CD14-positive monocyte (primary cell): ENCODE data around the gene SRD5A1. TPM values are rescaled to one million over a fixed set of nuclear protein-coding genes. Genes with fewer than 3 reads are reported as not detected.

Experiments used
- DNase-seq, 3 donors: peaks; one replicate each; pipeline ENCODE4 v3.0.0-alpha.2; 2011 to 2022
- H2AFZ ChIP-seq: 2 replicates; pipeline ENCODE4 v1.6.0; 2012; ENCODE audit warnings: mild to moderate bottlenecking, low read depth, low read length, inconsistent platforms; ENCODE audit not compliant: insufficient read depth, poor library complexity, severe bottlenecking
- H3K27ac ChIP-seq, 2 donors: 1 replicate in 1 of 2; 2 replicates in 1 of 2; pipeline ENCODE4 v1.5.1; 2012 to 2013; ENCODE audit warnings: low read length in 2 of 2, control low read depth in 1 of 2, inconsistent platforms in 1 of 2, low read depth in 1 of 2, mild to moderate bottlenecking in 1 of 2
- H3K27me3 ChIP-seq, 2 donors: one replicate each; pipeline versions ENCODE4 v1.6.0 to v1.6.1; 2011 to 2013; ENCODE audit warnings: low read length in 2 of 2; ENCODE audit not compliant: control insufficient read depth in 2 of 2, insufficient read depth in 2 of 2
- H3K36me3 ChIP-seq, 2 donors: replicated peaks in 1 of 2; 1 replicate in 1 of 2; 2 replicates in 1 of 2; pipeline versions ENCODE4 v1.5.1 to v1.6.1; 2012 to 2013; ENCODE audit warnings: low read length in 2 of 2, control low read depth in 1 of 2, inconsistent platforms in 1 of 2, mild to moderate bottlenecking in 1 of 2; ENCODE audit not compliant: insufficient read depth in 2 of 2, control insufficient read depth in 1 of 2
- H3K4me1 ChIP-seq, 2 donors: 1 replicate in 1 of 2; 2 replicates in 1 of 2; pipeline versions ENCODE4 v1.5.1 to v1.6.1; 2012 to 2013; ENCODE audit warnings: low read length in 2 of 2, control low read depth in 1 of 2, inconsistent platforms in 1 of 2, mild to moderate bottlenecking in 1 of 2, moderate library complexity in 1 of 2; ENCODE audit not compliant: insufficient read depth in 2 of 2, control insufficient read depth in 1 of 2
- H3K4me2 ChIP-seq: replicated peaks from 2 replicates; pipeline ENCODE3; 2012; ENCODE audit warnings: low read length, moderate library complexity, mild to moderate bottlenecking; ENCODE audit not compliant: poor library complexity, severe bottlenecking; ENCODE audit errors: extremely low read depth
- H3K4me3 ChIP-seq, 3 experiments: fragments of 200-600 bp in 1 of 3; sonication (generic) in 1 of 3; replicated peaks in 1 of 3; 1 replicate in 2 of 3; 2 replicates in 1 of 3; pipeline ENCODE4 v1.5.1; 2011 to 2013; ENCODE audit warnings: low read length in 3 of 3, mild to moderate bottlenecking in 3 of 3, control low read depth in 2 of 3, low read depth in 2 of 3, inconsistent platforms in 1 of 3, moderate library complexity in 1 of 3
- H3K79me2 ChIP-seq: 2 replicates; pipeline ENCODE4 v1.6.0; 2012; ENCODE audit warnings: mild to moderate bottlenecking, control low read depth, inconsistent platforms, low read length, moderate library complexity; ENCODE audit not compliant: insufficient read depth
- H3K9ac ChIP-seq: 2 replicates; pipeline ENCODE4 v1.6.0; 2017; ENCODE audit warnings: low read length, mild to moderate bottlenecking; ENCODE audit not compliant: insufficient read depth, poor library complexity, severe bottlenecking
- H3K9me3 ChIP-seq, 2 donors: replicated peaks in 1 of 2; 1 replicate in 1 of 2; 2 replicates in 1 of 2; pipeline versions ENCODE4 v1.5.1 to v1.6.1; 2012 to 2013; ENCODE audit warnings: low read length in 2 of 2, control low read depth in 1 of 2; ENCODE audit not compliant: control insufficient read depth in 1 of 2, insufficient read depth in 1 of 2
- H4K20me1 ChIP-seq: 2 replicates; pipeline ENCODE4 v1.6.0; 2012; ENCODE audit warnings: mild to moderate bottlenecking, low read length, control low read depth, moderate library complexity; ENCODE audit not compliant: insufficient read depth
- H3K27ac Mint-ChIP-seq, 7 donors: one replicate each; pipeline ENCODE4 v1.8.0; 2020; ENCODE audit warnings: mild to moderate bottlenecking in 7 of 7, mixed read lengths in 7 of 7, moderate library complexity in 6 of 7, inconsistent platforms in 2 of 7
- H3K27me3 Mint-ChIP-seq, 3 donors: one replicate each; pipeline ENCODE4 v1.8.0; 2021 to 2022; ENCODE audit warnings: low read depth in 3 of 3, mild to moderate bottlenecking in 3 of 3, mixed read lengths in 3 of 3, moderate library complexity in 3 of 3, inconsistent platforms in 1 of 3
- H3K36me3 Mint-ChIP-seq, 2 donors: one replicate each; pipeline ENCODE4 v1.8.0; 2020; ENCODE audit warnings: mixed read lengths in 2 of 2, inconsistent platforms in 1 of 2, mild to moderate bottlenecking in 1 of 2
- H3K4me1 Mint-ChIP-seq: one replicate; pipeline ENCODE4 v1.8.0; 2020; ENCODE audit warnings: mild to moderate bottlenecking, mixed read lengths
- H3K4me3 Mint-ChIP-seq, 2 donors: one replicate each; pipeline ENCODE4 v1.8.0; 2020; ENCODE audit warnings: mild to moderate bottlenecking in 2 of 2, mixed read lengths in 2 of 2, moderate library complexity in 1 of 2
- H3K9me3 Mint-ChIP-seq, 7 donors: one replicate each; pipeline ENCODE4 v1.8.0; 2020 to 2022; ENCODE audit warnings: mixed read lengths in 7 of 7, mild to moderate bottlenecking in 6 of 7, moderate library complexity in 6 of 7, inconsistent platforms in 2 of 7
- WGBS: methylation state at CpG from one replicate; pipeline ENCODE4 v1.1.5; 2013; ENCODE audit warnings: missing lambda C conversion rate; ENCODE audit not compliant: insufficient coverage; 5-methylcytosine and 5-hydroxymethylcytosine counted together
- intact Hi-C, 2 donors: fragments of 100-400 bp; cut with micrococcal nuclease; formaldehyde crosslinking; loops; one replicate each; pipeline versions ENCODE4 v1.15.0 to v1.15.1; 2023
- polyA plus RNA-seq, 3 donors: library from polyadenylated mRNA; depleted of rRNA in 1 of 3; unstranded in 2 of 3; stranded (reverse) in 1 of 3; fragments of 300-500 nt in 2 of 3; fragments of >200 nt in 1 of 3; fragmentation: Illumina TruSeq in 2 of 3; gene quantifications; 1 replicate in 2 of 3; 2 replicates in 1 of 3; pipeline ENCODE4 v1.2.3, GENCODE V29; 2012 to 2021
- TF ChIP-seq, protein P1 (sequence below): fragments of 200-600 bp; IDR thresholded peaks from one replicate; pipeline ENCODE4 v1.8.0; 2022; ENCODE audit warnings: antibody characterized with exemption, mild to moderate bottlenecking

The SRD5A1 gene
- polyA plus RNA-seq, 3 donors: 21.2 to 34.7 (median 26.0) TPM

DNA sequence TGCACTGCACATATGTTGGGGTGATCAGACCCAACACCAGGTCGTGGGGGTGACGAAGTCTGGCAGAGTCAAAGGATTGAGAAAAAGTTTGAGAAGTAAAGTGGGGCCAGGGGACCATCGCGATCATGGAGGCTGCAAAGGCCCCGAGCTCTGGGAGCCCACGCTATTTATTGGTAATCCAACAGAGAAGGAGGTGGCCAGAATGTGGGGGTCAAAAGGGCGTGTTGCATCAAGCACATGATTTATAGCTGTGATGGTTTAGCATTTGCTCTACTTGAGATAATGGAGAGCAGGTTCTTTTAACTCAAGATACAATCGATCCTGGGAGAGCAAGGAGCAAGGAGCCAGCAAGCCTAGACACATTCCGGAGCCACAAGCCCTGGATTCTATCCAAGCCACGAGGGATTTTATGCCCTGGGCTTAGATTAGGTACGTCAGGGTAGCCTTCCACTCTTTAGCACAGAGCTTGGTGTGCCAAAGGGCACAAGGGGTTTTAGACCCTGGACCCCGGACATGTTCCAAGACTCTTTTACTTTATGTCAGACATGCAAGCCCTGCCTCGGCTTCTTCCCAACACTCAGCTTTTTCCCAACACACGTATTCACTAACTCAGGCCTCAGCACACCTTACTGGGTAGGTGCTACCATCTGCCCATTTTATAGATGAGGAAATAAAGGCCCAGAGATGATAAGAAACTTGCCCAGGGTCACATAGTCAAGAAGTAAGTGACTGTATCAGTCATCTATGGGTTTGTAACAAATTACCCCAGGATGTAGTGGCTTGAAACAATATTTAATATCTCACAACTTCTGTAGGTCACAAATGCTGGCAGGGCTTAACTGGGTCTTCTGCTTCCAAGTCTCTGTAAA is 39.9 kb upstream of the SRD5A1 start:
- no peak overlapping the region for H3K27ac Mint-ChIP-seq

DNA sequence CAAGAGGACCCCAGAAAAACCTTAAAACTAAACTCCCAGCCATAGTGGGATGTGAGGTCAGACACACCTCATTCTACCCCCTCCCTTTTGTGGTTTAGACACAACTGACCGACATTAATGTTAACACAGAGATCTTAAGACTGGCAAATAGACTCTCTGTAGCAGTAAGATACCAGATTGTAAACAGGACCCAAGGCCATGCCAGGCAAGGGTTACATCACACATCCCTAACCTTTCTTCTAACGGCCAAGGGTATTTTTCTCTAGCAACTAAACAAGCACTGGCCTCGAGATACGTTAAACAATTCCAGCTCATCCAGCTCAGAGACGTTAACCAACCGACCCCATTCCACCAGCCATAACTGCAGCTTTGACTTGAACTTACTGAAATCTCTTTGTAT is 39.2 kb upstream of the SRD5A1 start:
- Histone ChIP-seq H3K9me3 (no peaks in the 10 kb centered on the region), H2AFZ (no peak overlapping the region), H3K36me3 (peaks cover 14 to 29% of the 10 kb centered on the region in 2 donors), H3K4me3 (no peak overlapping the region), H3K4me1 (no peaks in the 10 kb centered on the region), H3K4me2 (no peak overlapping the region), H3K27ac (no peak overlapping the region), H4K20me1 (no peaks in the 10 kb centered on the region), H3K9ac (no peak overlapping the region), H3K79me2 (no peaks in the 10 kb centered on the region), H3K27me3 (peaks cover 0 to 4% of the 10 kb centered on the region in 2 donors)
- intact Hi-C loops: no loop called here
- Mint-ChIP-seq H3K36me3 (peaks cover 32 to 37% of the 10 kb centered on the region in 2 donors), H3K27me3 (peaks cover 7 to 17% (median 11%) of the 10 kb centered on the region in 3 donors), H3K9me3 (peaks cover 0 to 3% (median 0%) of the 10 kb centered on the region in 7 donors), H3K27ac (no peak overlapping the region), H3K4me1 (peaks cover 4% of the 10 kb centered on the region), H3K4me3 (no peak overlapping the region)
- WGBS: 91% methylated on average over 5 of the region's 6 CpGs
- no peak for DNase-seq
- TF ChIP-seq, protein P1, sequence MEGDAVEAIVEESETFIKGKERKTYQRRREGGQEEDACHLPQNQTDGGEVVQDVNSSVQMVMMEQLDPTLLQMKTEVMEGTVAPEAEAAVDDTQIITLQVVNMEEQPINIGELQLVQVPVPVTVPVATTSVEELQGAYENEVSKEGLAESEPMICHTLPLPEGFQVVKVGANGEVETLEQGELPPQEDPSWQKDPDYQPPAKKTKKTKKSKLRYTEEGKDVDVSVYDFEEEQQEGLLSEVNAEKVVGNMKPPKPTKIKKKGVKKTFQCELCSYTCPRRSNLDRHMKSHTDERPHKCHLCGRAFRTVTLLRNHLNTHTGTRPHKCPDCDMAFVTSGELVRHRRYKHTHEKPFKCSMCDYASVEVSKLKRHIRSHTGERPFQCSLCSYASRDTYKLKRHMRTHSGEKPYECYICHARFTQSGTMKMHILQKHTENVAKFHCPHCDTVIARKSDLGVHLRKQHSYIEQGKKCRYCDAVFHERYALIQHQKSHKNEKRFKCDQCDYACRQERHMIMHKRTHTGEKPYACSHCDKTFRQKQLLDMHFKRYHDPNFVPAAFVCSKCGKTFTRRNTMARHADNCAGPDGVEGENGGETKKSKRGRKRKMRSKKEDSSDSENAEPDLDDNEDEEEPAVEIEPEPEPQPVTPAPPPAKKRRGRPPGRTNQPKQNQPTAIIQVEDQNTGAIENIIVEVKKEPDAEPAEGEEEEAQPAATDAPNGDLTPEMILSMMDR: no peak

More for the DNA sequence above, 39.9 kb upstream of the SRD5A1 start:
- H3K9ac ChIP-seq: no peak overlapping the region
- peaks cover 7 to 22% of the 10 kb centered on the region in 2 donors for H3K36me3 ChIP-seq
- H3K4me3 ChIP-seq: no peak overlapping the region
- H3K4me3 Mint-ChIP-seq: no peak overlapping the region
- no peaks in the 10 kb centered on the region for H4K20me1 ChIP-seq
- 85% methylated on average over 7 of the region's 14 CpGs for WGBS
- no peak overlapping the region for H2AFZ ChIP-seq
- no peak overlapping the region for H3K27ac ChIP-seq
- H3K27me3 Mint-ChIP-seq: peaks cover 7 to 17% (median 11%) of the 10 kb centered on the region in 3 donors
- H3K79me2 ChIP-seq: no peaks in the 10 kb centered on the region
- peaks cover 26 to 30% of the 10 kb centered on the region in 2 donors for H3K36me3 Mint-ChIP-seq
- DNase-seq: no peak
- no peak overlapping the region for H3K4me2 ChIP-seq
- intact Hi-C loops: no loop called here
- H3K9me3 ChIP-seq: no peaks in the 10 kb centered on the region
- TF ChIP-seq, protein P1: no peak
- H3K27me3 ChIP-seq: peaks cover 0 to 4% of the 10 kb centered on the region in 2 donors
- H3K9me3 Mint-ChIP-seq: peaks cover 0 to 3% (median 0%) of the 10 kb centered on the region in 7 donors
- H3K4me1 ChIP-seq: no peaks in the 10 kb centered on the region
- H3K4me1 Mint-ChIP-seq: peaks cover 4% of the 10 kb centered on the region
